Activated effector memory CD4-positive, alpha-beta T cell treated with anti-CD3 and anti-CD28 coated beads, Interleukin-2, amount 50 U/mL, for 16 hours (primary cell): ENCODE data around the gene LRRC17.

Experiments
- DNase-seq: peaks from one replicate; pipeline ENCODE4 v3.0.0-alpha.2; 2020

LRRC17 gene

GRCh38 chr7:102990642-102991041 is 77.8 kb downstream of the LRRC17 start:
- no peak for DNase-seq

GRCh38 chr7:102991077-102991539 is 78.3 kb downstream of the LRRC17 start:
- no peak for DNase-seq

- no peak for DNase-seq
Observed at GRCh38 chr7:102991540-102992214, 78.9 kb downstream of the LRRC17 start.

- no peak for DNase-seq
Observed at GRCh38 chr7:102992509-102992937, 79.7 kb downstream of the LRRC17 start.

GRCh38 chr7:102992938-102993717 is 80.3 kb downstream of the LRRC17 start:
- DNase-seq, result no peak

GRCh38 chr7:102993718-102994029 is 80.9 kb downstream of the LRRC17 start:
- no peak for DNase-seq

GRCh38 chr7:102994567-102994966 is 81.8 kb downstream of the LRRC17 start:
- no peak for DNase-seq
